Right cardiac atrium (tissue), 5 donors: ENCODE data around the gene HAUS7. TPM values are rescaled to one million over a fixed set of nuclear protein-coding genes. Genes with fewer than 3 reads are reported as not detected.
A peak's percentile ranks its signal among the peaks of the same experiment; 100 is the strongest.

Experiments used
- ATAC-seq, 2 donors: fragments of 200-7000 bp; cut with Tn5 transposase; one replicate each; pipeline versions ENCODE4 v1.8.0 to v1.9.1; 2020; ENCODE audit warnings: moderate library complexity in 2 of 2, mild to moderate bottlenecking in 1 of 2
- DNase-seq, 3 donors: peaks; one replicate each; pipeline ENCODE4 v3.0.0-alpha.2; 2020
- H3K27ac ChIP-seq: one replicate; pipeline ENCODE4 v1.5.1; 2013; ENCODE audit warnings: mild to moderate bottlenecking, low read length, control low read depth, moderate library complexity
- H3K27me3 ChIP-seq: one replicate; pipeline ENCODE4 v1.6.1; 2013; ENCODE audit not compliant: control insufficient read depth, insufficient read depth
- H3K4me1 ChIP-seq: one replicate; pipeline ENCODE4 v1.6.1; 2013; ENCODE audit warnings: low read length; ENCODE audit not compliant: control insufficient read depth, insufficient read depth
- H3K4me3 ChIP-seq: one replicate; pipeline ENCODE4 v1.5.1; 2013; ENCODE audit warnings: low read length, control low read depth
- H3K9me3 ChIP-seq: one replicate; pipeline ENCODE4 v1.6.1; 2013; ENCODE audit warnings: low read length; ENCODE audit not compliant: control insufficient read depth
- WGBS: extraction: QIAGEN DNeasy Blood & Tissue Kit; methylation state at CpG from one replicate; pipeline ENCODE4 v1.1.7; 2013; 5-methylcytosine and 5-hydroxymethylcytosine counted together
- intact Hi-C, 4 donors: fragments of 100-400 bp; cut with DNase I; formaldehyde crosslinking; loops; one replicate each; pipeline versions ENCODE4 v1.11.0 to v1.14.0; 2022 to 2023
- polyA plus RNA-seq: library from polyadenylated mRNA; stranded (reverse); fragments of 200-250 nt; gene quantifications from one replicate; pipeline ENCODE4 v1.2.3, GENCODE V29; 2013
- total RNA-seq, 4 donors: library from RNA; stranded (reverse); fragmentation: NEBNext Ultra II Directional; extraction: Animal tissue kit (Norgen Biotek cat#: 25700); gene quantifications; one replicate each; pipeline ENCODE4 v1.2.1, GENCODE V29; 2021
- donor health status: healthy with polysubstance abuse.
- donor health status: DM: no; HTN: yes; CAD: no.
- donor health status: DM: no; HTN: no; CAD: no.
- donor health status: DM: no; HTN: yes; CAD: no; lungs with severe emphysema.
- donor health status: DM: yes; HTN: yes; CAD: no.

HAUS7 gene
- total and polyA plus RNA-seq, 5 donors = 14.5 to 18.3 (median 17.3) TPM

DNA sequence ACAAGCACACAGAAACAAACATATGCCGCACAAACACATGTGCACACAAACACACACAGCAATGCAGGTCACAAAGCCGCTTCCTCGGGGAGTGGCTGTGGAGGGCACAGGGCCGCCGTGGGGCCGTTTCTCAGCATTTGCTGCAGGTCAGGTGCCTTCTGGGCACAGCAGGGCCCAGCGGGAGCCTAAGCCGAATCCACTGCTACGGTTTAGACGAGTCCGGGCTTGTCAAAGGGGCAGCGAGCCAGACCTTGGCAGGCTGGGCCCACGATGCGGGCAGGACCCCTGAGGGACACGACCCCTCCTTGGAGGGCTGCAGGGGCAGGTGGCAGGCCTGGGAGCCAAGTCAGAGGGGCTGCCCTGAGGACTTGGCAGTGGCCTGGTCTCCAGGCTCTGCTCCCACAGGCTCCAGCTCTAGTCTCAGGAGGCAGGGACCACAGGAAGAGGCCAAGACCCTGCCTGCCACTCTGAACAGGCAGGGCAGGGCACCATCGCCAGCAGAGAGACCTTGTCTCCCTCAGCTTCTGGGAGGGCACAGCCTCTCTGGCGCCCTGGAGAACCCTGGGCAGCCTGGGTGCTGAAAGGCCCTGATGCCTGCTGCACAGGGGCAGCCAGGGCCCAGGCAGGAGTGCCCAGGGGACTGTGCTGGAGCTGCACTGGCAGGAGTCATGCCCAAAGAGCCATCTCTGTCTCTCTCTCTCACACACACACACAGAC is 41.6 kb upstream of the HAUS7 start:
- H3K4me3 ChIP-seq = no peak overlapping the region
- ATAC-seq = no peak
- DNase-seq = no peak
- 53% methylated on average over 17 of the region's 17 CpGs for WGBS
- no peaks in the 10 kb centered on the region for H3K27me3 ChIP-seq
- intact Hi-C loops = no loop called here
- no peaks in the 10 kb centered on the region for H3K4me1 ChIP-seq
- no peak overlapping the region for H3K27ac ChIP-seq
- H3K9me3 ChIP-seq = no peaks in the 10 kb centered on the region

DNA sequence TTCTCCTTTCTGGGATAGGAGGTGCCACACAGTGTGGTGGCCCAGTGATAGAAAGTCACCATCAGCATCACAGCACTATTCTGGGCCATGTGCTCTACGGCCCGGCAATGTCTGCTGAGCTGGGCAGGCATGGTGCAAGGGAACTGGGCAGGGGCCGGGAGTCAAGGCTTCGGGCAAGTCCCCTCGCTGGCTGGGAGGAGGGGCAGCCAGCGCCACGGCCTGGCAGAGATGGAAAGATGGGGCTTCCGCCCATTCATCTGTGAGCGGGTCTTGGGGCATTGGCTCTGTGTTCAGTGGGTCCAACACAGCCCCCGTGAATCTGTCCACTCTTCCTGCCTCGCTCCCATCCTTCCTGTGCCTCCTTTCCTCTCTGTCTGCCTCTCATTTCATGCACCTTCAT is 40.0 kb upstream of the HAUS7 start:
- Histone ChIP-seq H3K27me3 (no peaks in the 10 kb centered on the region), H3K9me3 (no peaks in the 10 kb centered on the region), H3K4me1 (no peaks in the 10 kb centered on the region), H3K27ac (no peak overlapping the region), H3K4me3 (no peak overlapping the region)
- ATAC-seq = peak in 1 of 2 donors; percentile 7
- DNase-seq = no peak
- 56% methylated on average over 11 of the region's 11 CpGs for WGBS
- intact Hi-C loops = no loop called here

DNA sequence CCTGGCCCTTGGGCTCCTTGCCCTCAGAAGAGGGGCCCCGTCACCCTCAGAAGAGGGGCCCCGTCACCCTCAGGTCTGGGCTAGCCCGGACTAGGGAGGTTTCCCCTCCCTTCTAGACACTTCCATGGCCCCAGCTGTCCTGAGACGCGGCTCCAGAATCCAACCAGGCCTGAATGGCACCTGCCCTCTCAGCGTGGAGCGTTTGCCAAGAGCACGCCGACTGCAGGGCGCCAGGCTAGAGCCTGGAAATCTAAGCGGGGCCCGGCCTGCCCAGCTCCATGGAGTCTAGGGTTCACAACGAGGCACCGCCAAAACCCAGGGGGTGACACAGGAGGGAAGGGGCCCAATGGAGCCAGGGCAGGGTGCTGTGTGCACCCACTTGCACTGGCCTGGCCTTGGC is 39.2 kb upstream of the HAUS7 start:
- WGBS = 76% methylated on average over 14 of the region's 14 CpGs
- Histone ChIP-seq H3K27me3 (no peaks in the 10 kb centered on the region), H3K4me3 (no peak overlapping the region), H3K4me1 (no peaks in the 10 kb centered on the region), H3K9me3 (no peaks in the 10 kb centered on the region), H3K27ac (no peak overlapping the region)
- ATAC-seq = no peak
- DNase-seq = no peak
- intact Hi-C loops = loop anchor here in 1 of 4 donors (5.0 kb wide), 1 partner anchor 477 kb away; no protein-coding TSS in a partner anchor

DNA sequence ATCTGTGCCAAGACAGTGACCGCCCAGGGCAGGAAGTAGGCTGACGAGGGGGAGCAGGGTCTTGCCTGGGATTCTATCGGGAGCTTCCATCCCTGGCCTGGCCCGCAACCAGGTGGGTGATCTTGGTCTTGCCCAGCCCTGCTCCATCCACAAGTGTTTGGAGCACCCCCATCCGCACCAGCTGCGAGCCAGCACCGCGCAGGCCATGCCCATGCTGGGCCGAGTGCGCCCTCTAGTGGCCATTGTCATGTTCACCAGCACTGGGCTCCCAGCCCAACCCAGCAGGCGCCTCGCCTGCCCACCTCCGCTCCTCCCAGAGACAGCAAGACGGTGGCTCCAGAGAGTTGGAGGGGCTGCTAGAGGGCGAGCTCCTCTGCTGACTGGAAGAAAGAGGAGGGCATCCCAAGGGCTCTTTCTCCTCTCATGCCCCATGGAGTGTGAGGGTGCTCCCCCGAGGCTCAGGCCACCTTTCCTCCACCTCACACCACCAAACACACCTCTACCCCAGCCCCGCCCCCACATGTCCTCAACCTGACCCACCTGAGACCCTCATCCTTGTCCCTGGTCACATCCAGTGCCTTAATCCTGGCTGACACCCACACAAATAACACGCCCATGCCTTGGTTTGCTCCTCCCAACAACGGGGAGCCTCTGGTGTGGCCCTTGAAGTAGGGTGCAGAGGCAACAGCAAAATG is 37.3 kb upstream of the HAUS7 start:
- 17% methylated on average over 19 of the region's 19 CpGs for WGBS
- Histone ChIP-seq H3K9me3 (no peaks in the 10 kb centered on the region), H3K27ac (no peak overlapping the region), H3K27me3 (no peaks in the 10 kb centered on the region), H3K4me3 (no peak overlapping the region), H3K4me1 (no peaks in the 10 kb centered on the region)
- ATAC-seq (peak; percentile 75 to 84), DNase-seq (peak; percentile 82 to 93 (median 93))
- intact Hi-C loops = loop anchor here in 1 of 4 donors (5.0 kb wide), 1 partner anchor 475 kb away; no protein-coding TSS in a partner anchor

DNA sequence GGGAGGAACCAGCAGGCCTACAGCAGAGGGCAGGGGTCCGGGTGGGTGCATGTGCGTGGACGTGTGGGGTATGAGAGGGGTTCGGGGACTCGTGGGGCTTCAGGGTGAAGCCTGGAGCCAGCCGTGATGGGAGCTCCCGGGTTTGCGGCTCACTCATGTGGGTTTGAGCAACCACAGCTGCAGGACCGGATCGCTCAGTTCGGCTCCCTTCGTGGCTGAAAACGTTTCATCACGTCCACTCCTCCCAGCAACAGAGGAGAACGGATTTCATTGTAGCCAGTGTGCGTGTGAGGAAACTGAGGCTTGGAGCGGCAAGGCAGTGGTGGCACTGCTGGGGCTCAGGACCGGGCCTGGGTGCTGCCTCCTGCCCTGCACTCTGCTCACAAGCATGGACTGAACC is 35.0 kb upstream of the HAUS7 start:
- Histone ChIP-seq H3K9me3 (no peaks in the 10 kb centered on the region), H3K4me3 (no peak overlapping the region), H3K27ac (no peak overlapping the region), H3K27me3 (no peaks in the 10 kb centered on the region), H3K4me1 (no peaks in the 10 kb centered on the region)
- intact Hi-C loops = loop anchor here in 1 of 4 donors (5.0 kb wide), 1 partner anchor 473 kb away; no protein-coding TSS in a partner anchor
- 79% methylated on average over 18 of the region's 18 CpGs for WGBS
- ATAC-seq = no peak
- DNase-seq = no peak

DNA sequence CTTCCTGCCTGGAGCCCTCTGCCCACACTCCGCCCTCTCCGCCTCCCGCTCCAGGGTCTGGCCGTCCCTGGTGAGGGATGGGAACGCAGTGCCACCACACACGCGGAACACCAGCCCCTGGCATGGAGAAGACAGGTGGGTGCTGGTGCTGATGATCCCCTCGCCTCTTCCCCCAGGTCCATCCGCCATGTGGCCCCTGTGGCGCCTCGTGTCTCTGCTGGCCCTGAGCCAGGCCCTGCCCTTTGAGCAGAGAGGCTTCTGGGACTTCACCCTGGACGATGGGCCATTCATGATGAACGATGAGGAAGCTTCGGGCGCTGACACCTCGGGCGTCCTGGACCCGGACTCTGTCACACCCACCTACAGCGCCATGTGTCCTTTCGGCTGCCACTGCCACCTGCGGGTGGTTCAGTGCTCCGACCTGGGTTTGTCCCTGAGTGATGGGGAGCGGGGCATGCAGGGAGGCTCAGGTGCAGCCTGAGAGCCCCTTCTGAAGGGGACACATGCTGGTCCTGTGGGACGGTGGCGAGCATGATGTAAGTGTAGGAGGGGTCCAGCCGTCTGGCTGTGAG is 34.2 kb upstream of the HAUS7 start:
- intact Hi-C loops = loop anchor here in 1 of 4 donors (5.0 kb wide), 1 partner anchor 472 kb away; no protein-coding TSS in a partner anchor
- H3K4me3 ChIP-seq = no peak overlapping the region
- no peaks in the 10 kb centered on the region for H3K27me3 ChIP-seq
- no peaks in the 10 kb centered on the region for H3K4me1 ChIP-seq
- DNase-seq (no peak), ATAC-seq (no peak)
- 75% methylated on average over 26 of the region's 26 CpGs for WGBS
- H3K9me3 ChIP-seq = no peaks in the 10 kb centered on the region
- H3K27ac ChIP-seq = no peak overlapping the region

DNA sequence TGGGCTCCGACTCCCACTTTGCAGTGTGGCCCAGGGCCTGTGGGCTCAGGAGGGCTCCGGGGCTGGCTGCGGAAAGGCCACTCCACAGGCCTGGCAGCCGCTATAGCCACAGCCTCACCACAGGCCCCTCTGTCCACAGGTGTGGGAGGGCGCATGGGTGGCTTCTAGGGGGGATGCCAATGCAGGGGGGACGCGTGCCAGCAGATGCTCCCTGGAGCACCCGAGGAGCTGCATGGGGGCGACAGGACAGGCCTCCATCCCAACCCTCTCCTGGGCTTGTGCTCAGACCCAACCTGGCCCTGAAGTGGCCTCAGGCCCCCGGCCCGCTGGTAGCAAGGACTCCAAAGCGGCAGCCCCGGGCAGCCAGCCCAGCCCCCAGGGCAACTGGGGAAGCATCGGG is 32.4 kb upstream of the HAUS7 start:
- intact Hi-C loops = no loop called here
- no peaks in the 10 kb centered on the region for H3K9me3 ChIP-seq
- 80% methylated on average over 14 of the region's 14 CpGs for whole genome bisulfite sequencing
- DNase-seq = no peak
- no peaks in the 10 kb centered on the region for H3K27me3 ChIP-seq
- H3K27ac ChIP-seq = no peak overlapping the region
- no peak overlapping the region for H3K4me3 ChIP-seq
- no peak for ATAC-seq
- H3K4me1 ChIP-seq = no peaks in the 10 kb centered on the region

DNA sequence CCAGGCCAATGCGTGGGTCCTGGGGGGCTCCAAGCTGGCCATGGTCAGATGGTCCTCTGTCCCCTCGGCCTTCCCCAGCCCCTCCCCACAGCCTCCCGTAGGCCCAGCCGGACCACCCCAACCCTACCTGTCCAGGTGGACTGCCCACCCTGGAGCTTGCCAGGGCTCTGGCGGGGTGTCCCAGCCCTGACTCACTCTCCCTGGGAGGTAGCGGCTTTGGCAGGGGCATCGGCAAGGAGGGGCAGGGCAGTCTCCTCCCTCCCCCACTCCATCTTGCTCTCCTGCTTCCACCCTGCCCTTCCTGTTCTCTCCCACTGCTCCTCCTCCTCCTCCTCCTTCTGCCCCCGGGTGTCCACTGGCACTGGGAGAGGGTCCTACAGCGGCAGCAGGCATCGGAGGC is 31.8 kb upstream of the HAUS7 start:
- Histone ChIP-seq H3K27ac (no peak overlapping the region), H3K4me3 (no peak overlapping the region), H3K4me1 (no peaks in the 10 kb centered on the region), H3K9me3 (no peaks in the 10 kb centered on the region), H3K27me3 (no peaks in the 10 kb centered on the region)
- 74% methylated on average over 10 of the region's 10 CpGs for WGBS
- intact Hi-C loops = no loop called here
- ATAC-seq (no peak), DNase-seq (no peak)

DNA sequence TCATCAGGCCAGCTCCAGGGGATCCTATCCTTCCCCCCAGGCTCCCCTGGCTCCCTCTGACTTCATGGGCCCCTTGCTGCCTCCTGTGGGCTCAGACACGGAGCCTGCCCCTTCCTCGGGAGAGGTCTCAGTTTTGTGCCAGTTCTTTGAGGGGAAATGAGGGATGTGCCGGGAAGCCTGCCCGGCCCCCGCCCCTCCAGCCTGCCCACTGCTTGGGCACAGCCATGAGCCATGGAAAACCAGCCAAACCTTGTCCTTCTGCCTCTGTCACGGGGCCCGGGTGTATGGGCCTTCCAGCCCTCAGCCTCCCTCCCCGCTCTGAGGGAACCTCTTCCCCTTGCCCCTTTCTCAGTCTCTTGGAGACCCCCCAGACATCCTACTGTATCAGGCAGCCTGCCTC is 31.2 kb upstream of the HAUS7 start:
- DNase-seq (peak in 1 of 3 donors; percentile 24), ATAC-seq (no peak)
- intact Hi-C loops = no loop called here
- no peaks in the 10 kb centered on the region for H3K27me3 ChIP-seq
- H3K27ac ChIP-seq = no peak overlapping the region
- no peak overlapping the region for H3K4me3 ChIP-seq
- WGBS = 63% methylated on average over 8 of the region's 8 CpGs
- H3K9me3 ChIP-seq = no peaks in the 10 kb centered on the region
- H3K4me1 ChIP-seq = no peaks in the 10 kb centered on the region

DNA sequence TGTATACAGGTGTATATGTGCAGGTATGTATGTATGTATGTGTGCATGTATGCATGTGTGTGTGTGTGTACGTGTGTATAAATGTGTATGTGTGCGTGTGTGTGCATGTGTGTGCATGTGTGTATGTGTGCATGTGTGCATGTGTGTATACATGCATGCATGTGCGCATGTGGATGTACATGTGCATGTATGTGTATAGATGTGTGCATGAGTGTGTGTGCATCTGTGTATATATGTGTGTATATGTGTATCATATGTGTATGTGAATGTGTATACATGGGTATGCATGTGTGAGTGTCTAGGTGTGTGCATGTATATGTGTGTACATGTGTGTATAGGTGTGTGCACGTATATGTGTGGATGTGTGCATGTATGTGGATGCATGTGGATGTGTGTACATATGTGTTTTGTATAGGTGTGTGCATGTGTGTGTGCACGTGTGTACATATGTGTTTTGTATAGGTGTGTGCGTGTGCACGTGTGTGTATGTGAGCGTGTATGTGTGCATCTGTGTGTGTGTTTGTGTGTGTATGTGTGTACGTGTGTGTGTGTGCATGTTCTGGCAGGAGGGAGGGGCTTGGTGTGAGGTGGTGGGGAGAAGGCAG is 30.4 kb upstream of the HAUS7 start:
- intact Hi-C loops = no loop called here
- H3K27ac ChIP-seq = no peak overlapping the region
- no peaks in the 10 kb centered on the region for H3K4me1 ChIP-seq
- H3K9me3 ChIP-seq = no peaks in the 10 kb centered on the region
- 80% methylated on average over 9 of the region's 9 CpGs for WGBS
- DNase-seq = no peak
- no peak for ATAC-seq
- no peaks in the 10 kb centered on the region for H3K27me3 ChIP-seq
- H3K4me3 ChIP-seq = no peak overlapping the region

DNA sequence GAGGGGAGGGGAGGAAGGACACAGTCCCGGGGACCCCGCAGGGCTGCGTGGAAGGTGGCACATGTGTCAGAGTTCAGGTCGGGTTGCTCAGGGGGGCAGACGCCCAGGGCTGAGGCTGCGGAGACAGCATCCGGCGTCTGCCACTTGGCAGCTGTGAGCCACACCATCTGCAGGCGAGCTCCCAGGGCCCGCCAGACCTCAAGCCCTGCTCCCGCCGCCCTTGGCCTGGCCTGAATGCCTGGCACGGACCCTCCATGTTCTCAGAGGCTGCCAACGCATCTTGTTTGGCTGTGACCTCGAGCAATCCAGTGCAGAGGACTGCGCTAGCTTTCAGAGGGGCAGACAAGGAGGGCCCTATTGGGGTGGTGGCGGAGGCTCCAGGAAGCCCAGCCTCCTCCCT is 29.5 kb upstream of the HAUS7 start:
- no peak overlapping the region for H3K27ac ChIP-seq
- DNase-seq = peak; percentile 60 to 80 (median 80)
- H3K9me3 ChIP-seq = no peaks in the 10 kb centered on the region
- no peak overlapping the region for H3K4me3 ChIP-seq
- intact Hi-C loops = no loop called here
- peak; percentile 18 to 46 for ATAC-seq
- H3K27me3 ChIP-seq = no peaks in the 10 kb centered on the region
- WGBS = 68% methylated on average over 17 of the region's 17 CpGs
- no peaks in the 10 kb centered on the region for H3K4me1 ChIP-seq
